PC-3 (cell line): ENCODE data around the gene LIMS1.
"Not testable (repeated sequence)": the region's sequence is repeated elsewhere in the genome, so short reads cannot be mapped to it uniquely, and the experiment has no call there.

Experiments used
- EZH2 ChIP-seq: fragments of 300-600 bp; sonication (generic); IDR thresholded peaks from one replicate; pipeline ENCODE4 v1.6.1; 2017; ENCODE audit warnings: antibody characterized with exemption, mild to moderate bottlenecking, low read length; ENCODE audit not compliant: unreplicated experiment
- TF ChIP-seq, protein P1 (sequence below): fragments of 300-600 bp; sonication (generic); conservative IDR thresholded peaks from 2 replicates; pipeline ENCODE4 v1.5.1; 2017; ENCODE audit warnings: antibody characterized with exemption, low read depth, mild to moderate bottlenecking, low read length

DNA sequence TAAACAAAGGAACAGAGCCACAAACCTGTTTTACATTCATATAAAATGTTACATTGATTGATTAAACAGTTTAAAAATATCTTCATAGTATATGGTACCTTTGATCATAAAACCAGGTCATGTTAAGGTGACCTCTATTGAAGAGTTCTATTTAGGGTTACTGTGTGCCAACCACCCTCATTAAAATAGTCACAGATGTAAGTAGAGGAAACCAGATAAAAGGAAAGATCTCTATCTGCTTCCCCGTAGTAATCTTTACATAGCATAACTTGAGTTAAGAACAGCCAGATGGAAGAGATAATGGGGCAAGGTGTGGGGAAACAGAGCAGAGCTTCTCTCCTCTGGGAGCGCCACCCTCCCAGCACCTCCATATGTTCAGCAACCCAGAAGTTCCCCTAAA, 117.2 kb downstream of the LIMS1 start:
- TF ChIP-seq, protein P1, sequence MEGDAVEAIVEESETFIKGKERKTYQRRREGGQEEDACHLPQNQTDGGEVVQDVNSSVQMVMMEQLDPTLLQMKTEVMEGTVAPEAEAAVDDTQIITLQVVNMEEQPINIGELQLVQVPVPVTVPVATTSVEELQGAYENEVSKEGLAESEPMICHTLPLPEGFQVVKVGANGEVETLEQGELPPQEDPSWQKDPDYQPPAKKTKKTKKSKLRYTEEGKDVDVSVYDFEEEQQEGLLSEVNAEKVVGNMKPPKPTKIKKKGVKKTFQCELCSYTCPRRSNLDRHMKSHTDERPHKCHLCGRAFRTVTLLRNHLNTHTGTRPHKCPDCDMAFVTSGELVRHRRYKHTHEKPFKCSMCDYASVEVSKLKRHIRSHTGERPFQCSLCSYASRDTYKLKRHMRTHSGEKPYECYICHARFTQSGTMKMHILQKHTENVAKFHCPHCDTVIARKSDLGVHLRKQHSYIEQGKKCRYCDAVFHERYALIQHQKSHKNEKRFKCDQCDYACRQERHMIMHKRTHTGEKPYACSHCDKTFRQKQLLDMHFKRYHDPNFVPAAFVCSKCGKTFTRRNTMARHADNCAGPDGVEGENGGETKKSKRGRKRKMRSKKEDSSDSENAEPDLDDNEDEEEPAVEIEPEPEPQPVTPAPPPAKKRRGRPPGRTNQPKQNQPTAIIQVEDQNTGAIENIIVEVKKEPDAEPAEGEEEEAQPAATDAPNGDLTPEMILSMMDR: not testable (repeated sequence)
- not testable (repeated sequence) for TF ChIP-seq EZH2
